Right lung (tissue), 5 donors: Measurements from ENCODE around the gene PCDHGA1. TPM values are rescaled to one million over a fixed set of nuclear protein-coding genes. Genes with fewer than 3 reads are reported as not detected.
A peak's percentile ranks its signal among the peaks of the same experiment; 100 is the strongest.

Source experiments
- DNase-seq, 2 donors: peaks; one replicate each; pipeline ENCODE4 v3.0.0-alpha.2; 2013
- polyA plus RNA-seq, 5 donors: library from polyadenylated mRNA; unstranded; fragments of 120-200 nt; gene quantifications; one replicate each; pipeline versions ENCODE4 v1.2.1 to v1.2.3, GENCODE V29; 2013; ENCODE audit warnings: inconsistent platforms in 1 of 5, low replicate concordance in 1 of 5; ENCODE audit not compliant: insufficient read length in 5 of 5, insufficient read depth in 1 of 5

The PCDHGA1 gene
- polyA plus RNA-seq, 5 donors = 0.50 to 1.0 (median 0.72) TPM

- no peak for DNase-seq
These were observed 103.7 kb downstream of the PCDHGA1 start for GRCh38 chr5:141434006-141434405.

- no peak for DNase-seq
These were observed 106.9 kb downstream of the PCDHGA1 start for GRCh38 chr5:141437221-141437620.

- no peak for DNase-seq
These were observed 109.3 kb downstream of the PCDHGA1 start for GRCh38 chr5:141439411-141440141.

- no peak for DNase-seq
These were observed 110.0 kb downstream of the PCDHGA1 start for GRCh38 chr5:141440341-141440740.

- DNase-seq = no peak
These were observed 111.4 kb downstream of the PCDHGA1 start for GRCh38 chr5:141441571-141442170.

GRCh38 chr5:141465351-141465750 is 135.0 kb downstream of the PCDHGA1 start:
- no peak for DNase-seq

GRCh38 chr5:141475625-141476131 is 145.4 kb downstream of the PCDHGA1 start, which contains the start of gene PCDHGC3:
Gene PCDHGC3 (plus strand): TSS chr5:141475966. CDS start chr5:141476117, 151 bp downstream.
- DNase-seq = peak; percentile 88 to 91

- DNase-seq = peak; percentile 81 to 84
These were observed 146.0 kb downstream of the PCDHGA1 start for GRCh38 chr5:141476132-141476911.

GRCh38 chr5:141477044-141477575 is 146.8 kb downstream of the PCDHGA1 start:
- no peak for DNase-seq

- no peak for DNase-seq
These were observed 147.5 kb downstream of the PCDHGA1 start for GRCh38 chr5:141477815-141478214.

GRCh38 chr5:141478321-141478945 is 148.1 kb downstream of the PCDHGA1 start:
- peak in 1 of 2 donors; percentile 42 for DNase-seq

GRCh38 chr5:141479776-141480175 is 149.5 kb downstream of the PCDHGA1 start:
- no peak for DNase-seq

- no peak for DNase-seq
These were observed 153.6 kb downstream of the PCDHGA1 start for GRCh38 chr5:141483902-141484301.

GRCh38 chr5:141484310-141484640 is 154.0 kb downstream of the PCDHGA1 start:
- DNase-seq = no peak

GRCh38 chr5:141484641-141485311 is 154.5 kb downstream of the PCDHGA1 start, which contains the start of gene PCDHGC4:
Gene PCDHGC4 (plus strand): TSS chr5:141485030. CDS start chr5:141485174, 144 bp downstream.
- no peak for DNase-seq

- no peak for DNase-seq
These were observed 155.2 kb downstream of the PCDHGA1 start for GRCh38 chr5:141485321-141486055.

- no peak for DNase-seq
These were observed 155.8 kb downstream of the PCDHGA1 start for GRCh38 chr5:141486091-141486490.

- DNase-seq = no peak
These were observed 156.8 kb downstream of the PCDHGA1 start for GRCh38 chr5:141487131-141487530.

GRCh38 chr5:141488591-141489561 is 158.6 kb downstream of the PCDHGA1 start, which contains the start of gene PCDHGC5:
Gene PCDHGC5 (plus strand): TSS chr5:141489081. CDS start chr5:141489241, 160 bp downstream.
- no peak for DNase-seq
